Caco-2 (cell line): ENCODE measurements around the gene SPTY2D1. TPM values are rescaled to one million over a fixed set of nuclear protein-coding genes. Genes with fewer than 3 reads are reported as not detected.
A peak's percentile ranks its signal among the peaks of the same experiment; 100 is the strongest.
"Not testable (repeated sequence)": the region's sequence is repeated elsewhere in the genome, so short reads cannot be mapped to it uniquely, and the experiment has no call there.

ENCODE experiments used
- BruUV-seq: library from RNA; stranded (reverse); fragments of 400-500 nt; replicated peaks from 2 replicates; lab custom pipeline; 2021; lab: Mats Ljungman, UMichigan
- CTCF ChIA-PET: fragments of 300-600 bp; sonication (Branson Sonifier 250); formaldehyde crosslinking; loops from one replicate; lab custom pipeline; 2022; ENCODE audit warnings: antibody characterized with exemption; lab: Charles Lee
- POLR2A ChIA-PET: fragments of 300-600 bp; sonication (Branson Sonifier 250); formaldehyde crosslinking; loops from one replicate; lab custom pipeline; 2022; ENCODE audit warnings: antibody characterized with exemption; lab: Charles Lee
- DNase-seq, 2 experiments: peaks; one replicate each; pipeline versions ENCODE4 v3.0.0 to v3.0.0-alpha.2; 2020 to 2022
- H3K27me3 ChIP-seq: replicated peaks from 2 replicates; pipeline ENCODE4 v1.6.0; 2011; ENCODE audit warnings: low read length; ENCODE audit not compliant: control insufficient read depth, insufficient read depth
- H3K36me3 ChIP-seq: 2 replicates; pipeline ENCODE4 v1.5.1; 2011; ENCODE audit warnings: low read length; ENCODE audit not compliant: control insufficient read depth, insufficient read depth
- H3K4me1 ChIP-seq: fragments of 250-450 bp; sonication (Bioruptor Pico); 2 replicates; pipeline ENCODE4 v1.5.1; 2020; ENCODE audit warnings: mild to moderate bottlenecking
- H3K4me3 ChIP-seq: 2 replicates; pipeline ENCODE4 v1.5.1; 2011; ENCODE audit warnings: low read depth, mild to moderate bottlenecking, control low read depth, low read length
- H3K9me3 ChIP-seq: fragments of 250-450 bp; sonication (Bioruptor Pico); 2 replicates; pipeline ENCODE4 v1.5.1; 2020; ENCODE audit warnings: mild to moderate bottlenecking, moderate library complexity
- H3K27ac Mint-ChIP-seq: one replicate; pipeline ENCODE4 v1.8.0; 2022; ENCODE audit warnings: mixed read lengths; ENCODE audit not compliant: unreplicated experiment
- H3K27me3 Mint-ChIP-seq: one replicate; pipeline ENCODE4 v1.8.0; 2022; ENCODE audit warnings: mixed read lengths; ENCODE audit not compliant: insufficient read depth, unreplicated experiment
- H3K36me3 Mint-ChIP-seq: one replicate; pipeline ENCODE4 v1.8.0; 2022; ENCODE audit warnings: mild to moderate bottlenecking, mixed read lengths; ENCODE audit not compliant: insufficient read depth, unreplicated experiment
- H3K4me1 Mint-ChIP-seq: one replicate; pipeline ENCODE4 v1.8.0; 2022; ENCODE audit warnings: low read depth, mixed read lengths; ENCODE audit not compliant: unreplicated experiment
- H3K4me3 Mint-ChIP-seq: one replicate; pipeline ENCODE4 v1.8.0; 2022; ENCODE audit warnings: mild to moderate bottlenecking, moderate library complexity, mixed read lengths; ENCODE audit not compliant: unreplicated experiment
- H3K9me3 Mint-ChIP-seq: one replicate; pipeline ENCODE4 v1.8.0; 2022; ENCODE audit warnings: mixed read lengths; ENCODE audit not compliant: unreplicated experiment
- intact Hi-C: fragments of 100-400 bp; cut with micrococcal nuclease; formaldehyde crosslinking; loops from one replicate; pipeline ENCODE4 v1.10.0; 2022; ENCODE audit not compliant: unreplicated experiment
- total RNA-seq: library from RNA; stranded (reverse); gene quantifications from 2 replicates; pipeline ENCODE4 v1.2.3, GENCODE V29; 2022
- TF ChIP-seq, protein P1 (sequence below), 2 experiments: fragments of 200-600 bp in 1 of 2; IDR thresholded peaks; 1 replicate in 1 of 2; 2 replicates in 1 of 2; pipeline versions ENCODE4 v1.5.1 to v1.8.0; 2011 to 2022; ENCODE audit warnings: antibody characterized with exemption in 1 of 2, control low read depth in 1 of 2, inconsistent platforms in 1 of 2, low read depth in 1 of 2, low read length in 1 of 2, mild to moderate bottlenecking in 1 of 2, moderate library complexity in 1 of 2; ENCODE audit not compliant: insufficient read depth in 1 of 2, severe bottlenecking in 1 of 2, unreplicated experiment in 1 of 2

Gene SPTY2D1
- total RNA-seq, 1 experiment from 2014 or later = 24.6 TPM

DNA sequence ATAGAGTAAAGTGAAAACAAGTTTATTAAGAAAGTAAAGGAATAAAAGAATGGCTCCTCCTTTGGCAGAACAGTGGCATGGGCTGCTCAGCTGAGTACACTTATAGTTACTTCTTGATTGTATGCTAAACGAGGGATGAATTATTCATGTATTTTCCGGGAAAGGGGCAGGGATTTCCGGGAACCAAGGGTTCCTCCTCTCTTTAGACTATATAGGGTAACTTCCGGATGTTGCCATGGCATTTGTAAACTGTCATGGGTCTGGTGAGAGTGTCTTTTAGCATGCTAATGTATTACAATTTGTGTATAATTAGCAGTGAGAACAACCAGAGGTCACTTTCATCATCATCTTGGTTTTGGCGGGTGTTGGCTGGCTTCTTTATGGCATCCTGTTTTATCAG lies 23.5 kb upstream of the SPTY2D1 start:
- POLR2A ChIA-PET = no interaction called here
- no peak for DNase-seq
- no TSS peak for BruUV-seq
- no peak overlapping the region for H3K4me3 Mint-ChIP-seq
- intact Hi-C loops = no loop called here
- Histone ChIP-seq H3K36me3 (no peaks in the 10 kb centered on the region), H3K4me3 (no peak overlapping the region), H3K9me3 (0 out of 2 replicates have a peak, but pooled peaks cover 5% of the 10 kb centered on the region), H3K27me3 (no peaks in the 10 kb centered on the region), H3K4me1 (no peaks in the 10 kb centered on the region)
- CTCF ChIA-PET = no interaction called here
- H3K9me3 Mint-ChIP-seq = no peaks in the 10 kb centered on the region
- H3K27me3 Mint-ChIP-seq = peaks cover 10% of the 10 kb centered on the region
- H3K4me1 Mint-ChIP-seq = no peaks in the 10 kb centered on the region
- TF ChIP-seq, protein P1, sequence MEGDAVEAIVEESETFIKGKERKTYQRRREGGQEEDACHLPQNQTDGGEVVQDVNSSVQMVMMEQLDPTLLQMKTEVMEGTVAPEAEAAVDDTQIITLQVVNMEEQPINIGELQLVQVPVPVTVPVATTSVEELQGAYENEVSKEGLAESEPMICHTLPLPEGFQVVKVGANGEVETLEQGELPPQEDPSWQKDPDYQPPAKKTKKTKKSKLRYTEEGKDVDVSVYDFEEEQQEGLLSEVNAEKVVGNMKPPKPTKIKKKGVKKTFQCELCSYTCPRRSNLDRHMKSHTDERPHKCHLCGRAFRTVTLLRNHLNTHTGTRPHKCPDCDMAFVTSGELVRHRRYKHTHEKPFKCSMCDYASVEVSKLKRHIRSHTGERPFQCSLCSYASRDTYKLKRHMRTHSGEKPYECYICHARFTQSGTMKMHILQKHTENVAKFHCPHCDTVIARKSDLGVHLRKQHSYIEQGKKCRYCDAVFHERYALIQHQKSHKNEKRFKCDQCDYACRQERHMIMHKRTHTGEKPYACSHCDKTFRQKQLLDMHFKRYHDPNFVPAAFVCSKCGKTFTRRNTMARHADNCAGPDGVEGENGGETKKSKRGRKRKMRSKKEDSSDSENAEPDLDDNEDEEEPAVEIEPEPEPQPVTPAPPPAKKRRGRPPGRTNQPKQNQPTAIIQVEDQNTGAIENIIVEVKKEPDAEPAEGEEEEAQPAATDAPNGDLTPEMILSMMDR (IDR thresholded peaks at IDR 0.05; ENCODE audit: insufficient read depth in 1 of 2, low read depth in 1 of 2, low read length in 1 of 2, severe bottlenecking in 1 of 2, unreplicated experiment in 1 of 2) = no peak
- no peaks in the 10 kb centered on the region for H3K36me3 Mint-ChIP-seq
- no peak overlapping the region for H3K27ac Mint-ChIP-seq

DNA sequence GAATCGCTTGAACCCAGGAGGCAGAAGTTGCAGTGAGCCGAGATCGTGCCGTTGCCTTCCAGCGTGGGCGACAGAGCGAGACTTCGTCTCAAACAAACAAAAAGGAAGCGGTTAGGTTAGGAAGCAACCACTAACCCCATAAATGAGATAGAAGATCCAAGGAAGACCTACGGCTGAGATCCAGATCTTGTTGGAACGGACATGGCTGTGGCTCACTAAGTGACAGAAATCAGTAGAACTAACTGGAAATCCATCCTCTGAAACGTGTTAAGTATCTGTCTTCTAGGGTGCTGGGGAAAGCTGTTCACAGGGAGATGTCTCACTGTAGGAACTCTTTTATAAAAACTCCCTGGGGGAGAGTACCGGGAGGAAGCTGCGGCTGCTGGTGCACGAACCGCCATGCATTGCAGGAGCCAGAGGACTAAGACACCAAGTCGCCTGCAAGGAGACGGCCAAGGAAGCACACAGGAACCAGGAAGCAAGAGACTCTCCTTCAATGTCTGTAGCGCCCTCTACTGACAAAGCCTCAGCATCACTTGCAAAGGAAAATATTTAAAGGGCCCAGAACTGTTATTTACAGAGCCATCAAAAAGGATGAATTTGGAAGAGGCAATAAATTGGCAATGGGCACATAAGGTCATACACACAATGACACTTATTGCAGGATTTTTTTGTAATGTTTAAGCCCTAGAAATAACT lies 16.9 kb upstream of the SPTY2D1 start:
- Histone ChIP-seq H3K36me3 (no peaks in the 10 kb centered on the region), H3K27me3 (no peaks in the 10 kb centered on the region), H3K9me3 (no peaks in the 10 kb centered on the region; the same call in 1 of the 2 replicates), H3K4me1 (no peaks in the 10 kb centered on the region), H3K4me3 (no peak overlapping the region)
- Mint-ChIP-seq H3K4me1 (no peaks in the 10 kb centered on the region), H3K9me3 (no peaks in the 10 kb centered on the region), H3K36me3 (no peaks in the 10 kb centered on the region), H3K4me3 (no peak overlapping the region), H3K27ac (no peak overlapping the region), H3K27me3 (no peaks in the 10 kb centered on the region)
- BruUV-seq = no TSS peak
- ChIA-PET POLR2A (interaction anchor here (1.2 kb wide), 1 partner anchor 257 kb away, joined by 5 read pairs; the partner anchor contains the start of gene LDHA), CTCF (interaction anchor here (1.4 kb wide), 1 partner anchor 111 kb away, joined by 5 read pairs; no protein-coding TSS in a partner anchor)
- intact Hi-C loops = loop anchor here (1.0 kb wide), 1 partner anchor 111 kb away; no protein-coding TSS in a partner anchor
- peak; percentile 65 to 66 for DNase-seq
- TF ChIP-seq, protein P1 (IDR thresholded peaks at IDR 0.05; ENCODE audit: insufficient read depth in 1 of 2, low read depth in 1 of 2, low read length in 1 of 2, severe bottlenecking in 1 of 2, unreplicated experiment in 1 of 2) = peak; percentile 47 to 70

DNA sequence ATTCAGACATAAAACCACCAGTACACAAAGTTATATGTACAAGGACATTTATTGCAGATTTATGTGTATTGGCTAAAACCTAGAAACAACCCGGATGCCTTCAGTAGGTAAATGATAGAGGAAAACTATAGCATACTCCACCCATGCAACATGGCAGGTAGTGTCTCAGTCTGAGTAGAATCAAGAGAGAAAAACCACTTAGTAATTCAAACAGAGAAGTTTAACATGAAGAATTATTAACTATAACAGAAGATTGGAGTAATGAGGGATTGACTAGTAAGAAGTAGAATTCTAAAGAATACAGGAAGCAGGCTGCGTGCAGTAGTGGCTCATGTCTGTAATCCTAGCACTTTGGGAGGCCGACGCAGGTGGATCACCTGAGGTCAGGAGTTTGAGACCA lies 16.2 kb upstream of the SPTY2D1 start:
- H3K4me1 Mint-ChIP-seq = no peaks in the 10 kb centered on the region
- TF ChIP-seq, protein P1 (IDR thresholded peaks at IDR 0.05; ENCODE audit: insufficient read depth in 1 of 2, low read depth in 1 of 2, low read length in 1 of 2, severe bottlenecking in 1 of 2, unreplicated experiment in 1 of 2) = no peak
- no peak overlapping the region for H3K4me3 ChIP-seq
- H3K4me1 ChIP-seq = no peaks in the 10 kb centered on the region
- no peak overlapping the region for H3K4me3 Mint-ChIP-seq
- no peaks in the 10 kb centered on the region; the same call in 1 of the 2 replicates for H3K9me3 ChIP-seq
- BruUV-seq = no TSS peak
- no peaks in the 10 kb centered on the region for H3K27me3 ChIP-seq
- no peak for DNase-seq
- POLR2A ChIA-PET = no interaction called here
- H3K9me3 Mint-ChIP-seq = no peaks in the 10 kb centered on the region
- H3K36me3 Mint-ChIP-seq = no peaks in the 10 kb centered on the region
- no peaks in the 10 kb centered on the region for H3K27me3 Mint-ChIP-seq
- CTCF ChIA-PET = interaction anchor here (1.4 kb wide), 1 partner anchor 110 kb away, joined by 5 read pairs; no protein-coding TSS in a partner anchor
- H3K36me3 ChIP-seq = no peaks in the 10 kb centered on the region
- no peak overlapping the region for H3K27ac Mint-ChIP-seq
- intact Hi-C loops = no loop called here

DNA sequence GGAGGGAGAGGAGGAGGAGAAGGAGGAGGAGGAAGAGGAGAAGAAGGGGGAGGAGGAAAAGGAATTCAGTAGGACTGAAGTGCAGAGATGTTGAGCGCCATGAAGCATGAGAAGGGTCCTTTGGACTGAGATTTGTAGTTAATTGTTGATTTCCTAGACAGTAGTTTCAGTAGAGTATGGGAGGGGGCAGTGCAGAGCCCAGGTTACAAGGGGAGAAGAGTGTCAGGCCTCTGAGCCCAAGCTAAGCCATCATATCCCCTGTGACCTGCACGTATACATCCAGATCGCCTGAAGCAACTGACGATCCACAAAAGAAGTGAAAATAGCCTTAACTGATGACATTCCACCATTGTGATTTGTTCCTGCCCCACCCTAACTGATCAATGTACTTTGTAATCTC lies 8.9 kb upstream of the SPTY2D1 start:
- intact Hi-C loops, H3K9me3 Mint-ChIP-seq, H3K36me3 Mint-ChIP-seq, H3K4me3 Mint-ChIP-seq, H3K4me1 ChIP-seq, POLR2A ChIA-PET, H3K27me3 ChIP-seq, H3K27ac Mint-ChIP-seq, H3K4me1 Mint-ChIP-seq, CTCF ChIA-PET, H3K27me3 Mint-ChIP-seq, H3K4me3 ChIP-seq, DNase-seq, H3K36me3 ChIP-seq, H3K9me3 ChIP-seq, BruUV-seq: not testable (repeated sequence)
